ENCODE data around the gene PIP5K1B.

DNA sequence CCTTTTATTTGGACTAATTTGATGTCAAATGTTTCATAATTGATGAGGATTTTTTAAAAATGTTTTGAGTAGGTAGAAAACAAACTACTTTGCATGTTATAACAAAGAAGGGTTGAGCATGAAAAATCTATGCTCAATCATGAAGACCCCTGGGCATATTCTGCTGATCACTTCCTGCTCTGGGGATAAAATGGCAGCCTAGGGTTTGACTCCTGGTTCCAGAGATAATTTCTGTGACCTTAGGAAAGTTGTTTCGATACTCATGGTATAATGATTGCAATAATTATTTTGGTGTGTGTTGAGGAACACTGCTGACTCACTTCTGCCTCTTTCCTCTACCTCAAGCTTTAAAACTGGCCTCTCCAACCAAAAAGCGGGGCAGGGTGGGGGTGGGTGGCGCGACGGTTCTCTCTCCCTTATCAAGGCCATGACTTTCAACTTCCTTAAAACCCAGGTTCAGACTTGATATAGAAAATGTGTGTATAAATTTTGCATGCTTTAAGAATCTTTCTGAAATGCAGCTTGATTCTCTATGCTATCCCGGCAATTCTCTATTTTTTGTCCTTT, 6.0 kb upstream of the PIP5K1B start:
- TF ChIP-seq, protein P1, sequence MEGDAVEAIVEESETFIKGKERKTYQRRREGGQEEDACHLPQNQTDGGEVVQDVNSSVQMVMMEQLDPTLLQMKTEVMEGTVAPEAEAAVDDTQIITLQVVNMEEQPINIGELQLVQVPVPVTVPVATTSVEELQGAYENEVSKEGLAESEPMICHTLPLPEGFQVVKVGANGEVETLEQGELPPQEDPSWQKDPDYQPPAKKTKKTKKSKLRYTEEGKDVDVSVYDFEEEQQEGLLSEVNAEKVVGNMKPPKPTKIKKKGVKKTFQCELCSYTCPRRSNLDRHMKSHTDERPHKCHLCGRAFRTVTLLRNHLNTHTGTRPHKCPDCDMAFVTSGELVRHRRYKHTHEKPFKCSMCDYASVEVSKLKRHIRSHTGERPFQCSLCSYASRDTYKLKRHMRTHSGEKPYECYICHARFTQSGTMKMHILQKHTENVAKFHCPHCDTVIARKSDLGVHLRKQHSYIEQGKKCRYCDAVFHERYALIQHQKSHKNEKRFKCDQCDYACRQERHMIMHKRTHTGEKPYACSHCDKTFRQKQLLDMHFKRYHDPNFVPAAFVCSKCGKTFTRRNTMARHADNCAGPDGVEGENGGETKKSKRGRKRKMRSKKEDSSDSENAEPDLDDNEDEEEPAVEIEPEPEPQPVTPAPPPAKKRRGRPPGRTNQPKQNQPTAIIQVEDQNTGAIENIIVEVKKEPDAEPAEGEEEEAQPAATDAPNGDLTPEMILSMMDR (IDR thresholded peaks at IDR 0.05; ENCODE audit: borderline replicate concordance, extremely low read depth, low read length, poor library complexity, severe bottlenecking), result no peak
- TF ChIP-seq EZH2 (IDR thresholded peaks at IDR 0.05; ENCODE audit: borderline replicate concordance, low read depth, low read length, severe bottlenecking), result no peak
